IMR-90 (cell line): ENCODE measurements around the gene AGK. TPM values are rescaled to one million over a fixed set of nuclear protein-coding genes. Genes with fewer than 3 reads are reported as not detected.

ENCODE experiments used
- ATAC-seq: fragments of 200-7000 bp; cut with Tn5 transposase; 2 replicates; pipeline ENCODE4 v1.9.1; 2020; ENCODE audit warnings: low read depth, mild to moderate bottlenecking, moderate library complexity
- BruUV-seq: library from RNA; stranded (reverse); fragments of 400-500 nt; replicated peaks from 2 replicates; lab custom pipeline; 2021; lab: Mats Ljungman, UMichigan
- CTCF ChIA-PET: fragments of 300-600 bp; formaldehyde crosslinking; extraction: SDS; loops from one replicate; lab custom pipeline; 2021; ENCODE audit warnings: antibody characterized with exemption; lab: Yijun Ruan, JAX
- POLR2A ChIA-PET: fragments of 300-600 bp; sonication (Branson Sonifier 250); formaldehyde crosslinking; loops from one replicate; lab custom pipeline; 2022; ENCODE audit warnings: antibody characterized with exemption; ENCODE audit not compliant: unreplicated experiment; lab: Charles Lee
- DNase-seq: peaks from one replicate; pipeline ENCODE4 v3.0.0; 2013
- H2AFZ ChIP-seq: replicated peaks from 2 replicates; pipeline ENCODE3; 2013; ENCODE audit warnings: low read length, mild to moderate bottlenecking; ENCODE audit not compliant: poor library complexity
- H2AK5ac ChIP-seq: 2 replicates; pipeline ENCODE4 v1.6.1; 2013; ENCODE audit warnings: low read depth, low read length, inconsistent platforms
- H2AK9ac ChIP-seq: replicated peaks from 2 replicates; pipeline ENCODE3; 2013; ENCODE audit warnings: mild to moderate bottlenecking, low read depth, low read length, moderate library complexity; ENCODE audit not compliant: poor library complexity
- H2BK120ac ChIP-seq: 2 replicates; pipeline ENCODE4 v1.6.1; 2013; ENCODE audit warnings: low read depth, low read length, inconsistent platforms
- H2BK15ac ChIP-seq: 3 replicates; pipeline ENCODE4 v1.6.1; 2013; ENCODE audit warnings: low read depth, low read length, inconsistent platforms
- H2BK20ac ChIP-seq: 2 replicates; pipeline ENCODE4 v1.6.1; 2013; ENCODE audit warnings: low read depth, mild to moderate bottlenecking, inconsistent platforms, low read length, moderate library complexity
- H2BK5ac ChIP-seq: 2 replicates; pipeline ENCODE4 v1.6.1; 2013; ENCODE audit warnings: mild to moderate bottlenecking, low read depth, low read length, inconsistent platforms; ENCODE audit not compliant: poor library complexity, severe bottlenecking
- H3K14ac ChIP-seq: replicated peaks from 2 replicates; pipeline ENCODE4 v1.6.1; 2013; ENCODE audit warnings: low read depth, low read length, inconsistent platforms
- H3K18ac ChIP-seq: 2 replicates; pipeline ENCODE4 v1.6.1; 2013; ENCODE audit warnings: low read depth, low read length, control low read depth
- H3K23ac ChIP-seq: 2 replicates; pipeline ENCODE4 v1.6.1; 2013; ENCODE audit warnings: low read depth, low read length, inconsistent platforms
- H3K27ac ChIP-seq: 2 replicates; pipeline ENCODE4 v1.5.1; 2013; ENCODE audit warnings: mild to moderate bottlenecking, control low read depth, low read length; ENCODE audit not compliant: insufficient read depth
- H3K27me3 ChIP-seq: 2 replicates; pipeline ENCODE4 v1.6.1; 2013; ENCODE audit warnings: low read length; ENCODE audit not compliant: control insufficient read depth, insufficient read depth
- H3K36me3 ChIP-seq: 2 replicates; pipeline ENCODE4 v1.6.1; 2013; ENCODE audit warnings: low read length, mixed read lengths; ENCODE audit not compliant: control insufficient read depth, insufficient read depth
- H3K4ac ChIP-seq: 2 replicates; pipeline ENCODE4 v1.6.1; 2013; ENCODE audit warnings: low read depth, low read length, inconsistent platforms
- H3K4me1 ChIP-seq: 2 replicates; pipeline ENCODE4 v1.6.1; 2013; ENCODE audit warnings: low read length, mixed read lengths; ENCODE audit not compliant: control insufficient read depth, insufficient read depth
- H3K4me2 ChIP-seq: 2 replicates; pipeline ENCODE4 v1.6.1; 2013; ENCODE audit warnings: low read depth, mild to moderate bottlenecking, control low read depth, low read length, moderate library complexity
- H3K4me3 ChIP-seq: 2 replicates; pipeline ENCODE4 v1.5.1; 2013; ENCODE audit warnings: low read depth, mild to moderate bottlenecking, control low read depth, low read length, moderate library complexity; ENCODE audit not compliant: insufficient read depth
- H3K56ac ChIP-seq: 2 replicates; pipeline ENCODE4 v1.6.1; 2013; ENCODE audit warnings: low read length, inconsistent platforms; ENCODE audit not compliant: insufficient read depth; ENCODE audit errors: extremely low read depth
- H3K79me1 ChIP-seq, 2 experiments: 2 replicates each; pipeline ENCODE4 v1.6.1; 2013; ENCODE audit warnings: low read length in 2 of 2, inconsistent platforms in 1 of 2, low read depth in 1 of 2
- H3K9ac ChIP-seq: 2 replicates; pipeline ENCODE4 v1.6.1; 2013; ENCODE audit warnings: low read depth, low read length, control low read depth
- H3K9me1 ChIP-seq: 2 replicates; pipeline ENCODE4 v1.6.1; 2013; ENCODE audit warnings: low read length, inconsistent platforms; ENCODE audit not compliant: insufficient read depth
- H3K9me3 ChIP-seq: 2 replicates; pipeline ENCODE4 v1.6.1; 2013; ENCODE audit warnings: low read length; ENCODE audit not compliant: control insufficient read depth, insufficient read depth
- H4K20me1 ChIP-seq: 2 replicates; pipeline ENCODE4 v1.6.1; 2013; ENCODE audit warnings: low read length, inconsistent platforms; ENCODE audit not compliant: insufficient read depth
- H4K5ac ChIP-seq: 2 replicates; pipeline ENCODE4 v1.6.1; 2013; ENCODE audit warnings: mild to moderate bottlenecking, low read depth, low read length, control low read depth
- H4K8ac ChIP-seq, 2 experiments: 2 replicates each; pipeline ENCODE4 v1.6.1; 2013; ENCODE audit warnings: low read depth in 2 of 2, low read length in 2 of 2, control low read depth in 1 of 2, inconsistent platforms in 1 of 2
- H4K91ac ChIP-seq: 2 replicates; pipeline ENCODE4 v1.6.1; 2013; ENCODE audit warnings: low read depth, low read length, inconsistent platforms; ENCODE audit not compliant: insufficient read depth
- MXI1 ChIP-seq: IDR thresholded peaks from 2 replicates; pipeline ENCODE4 v1.6.1; 2012; ENCODE audit warnings: low read depth, mild to moderate bottlenecking, low read length, moderate library complexity, borderline replicate concordance
- WGBS, 2 experiments: methylation state at CpG; one replicate each; pipeline versions ENCODE4 v1.1.5 to v1.1.7; 2013; ENCODE audit warnings: missing lambda C conversion rate in 2 of 2; ENCODE audit not compliant: insufficient read length in 1 of 2; ENCODE audit errors: extremely low coverage in 2 of 2; 5-methylcytosine and 5-hydroxymethylcytosine counted together
- dilution Hi-C: fragments of 300-500 bp; cut with HindIII; formaldehyde crosslinking; loops from one replicate; pipeline ENCODE4 v1.14.3; 2018; ENCODE audit warnings: low sequenced_read_pairs; ENCODE audit not compliant: unreplicated experiment
- in situ Hi-C: fragments of 300-500 bp; cut with MboI; formaldehyde crosslinking; loops from 3 replicates; pipeline ENCODE4 v1.14.3; 2019; ENCODE audit warnings: low sequenced_read_pairs, inconsistent platforms, mixed read lengths
- intact Hi-C: fragments of 100-400 bp; cut with micrococcal nuclease; formaldehyde crosslinking; loops from 2 replicates; pipeline ENCODE4 v1.10.0; 2022
- polyA plus RNA-seq, 3 experiments: library from polyadenylated mRNA; depleted of rRNA; stranded (reverse); fragments of >200 nt; gene quantifications; 2 replicates each; pipeline ENCODE4 v1.2.3, GENCODE V29; 2012; ENCODE audit warnings: low replicate concordance in 1 of 3
- total RNA-seq: library from RNA; depleted of rRNA; stranded (reverse); fragments of >200 nt; gene quantifications from 2 replicates; pipeline ENCODE4 v1.2.3, GENCODE V29; 2012

The AGK gene
- total and polyA plus RNA-seq, 2 of the 4 experiments (the other 2 are of a cell fraction): 35.5 to 37.3 TPM

- no peak overlapping the region for H2AFZ ChIP-seq
- H2BK15ac ChIP-seq: no peak overlapping the region
- intact Hi-C loops (no loop called here), in situ Hi-C loops (no loop called here), dilution Hi-C loops (no loop called here)
- H2AK5ac ChIP-seq: no peak overlapping the region
- H4K5ac ChIP-seq: no peak overlapping the region
- ATAC-seq (no peak), DNase-seq (no peak)
- H3K27me3 ChIP-seq: no peaks in the 10 kb centered on the region
- H3K18ac ChIP-seq: no peak overlapping the region
- no peak overlapping the region for H2BK5ac ChIP-seq
- no TSS peak for BruUV-seq
- H3K4me2 ChIP-seq: no peak overlapping the region
- H3K27ac ChIP-seq: no peak overlapping the region
- ChIA-PET CTCF (no interaction called here), POLR2A (no interaction called here)
- no peaks in the 10 kb centered on the region for H3K4me1 ChIP-seq
- no peak for TF ChIP-seq MXI1
- no peak overlapping the region for H4K8ac ChIP-seq
- H3K4me3 ChIP-seq: no peak overlapping the region
- H3K4ac ChIP-seq: no peak overlapping the region
- no peaks in the 10 kb centered on the region for H3K9me1 ChIP-seq
- no peaks in the 10 kb centered on the region for H3K9me3 ChIP-seq
- no peak overlapping the region for H2AK9ac ChIP-seq
- peaks cover 10% of the 10 kb centered on the region for H3K36me3 ChIP-seq
- H3K9ac ChIP-seq: no peak overlapping the region
- no peak overlapping the region for H2BK120ac ChIP-seq
- no peak overlapping the region for H3K23ac ChIP-seq
- H3K56ac ChIP-seq: no peak overlapping the region
- no peak overlapping the region for H4K91ac ChIP-seq
- H3K79me1 ChIP-seq: peaks cover 5 to 10% of the 10 kb centered on the region in 2 experiments; a peak in 3 of 4 replicates
- no peaks in the 10 kb centered on the region for H4K20me1 ChIP-seq
- 100% methylated on average over 1 of the region's 4 CpGs; no CpG with 5 or more reads in 1 of the 2 experiments for WGBS, 2 experiments
- H3K14ac ChIP-seq: no peak overlapping the region
- H2BK20ac ChIP-seq: no peak overlapping the region
Observed at GRCh38 chr7:141568227-141568626, 17.0 kb downstream of the AGK start.
